ENCODE measurements around the gene SBF1.

Gene SBF1

GRCh38 chr22:50479721-50480120, 4.9 kb upstream of the SBF1 start:
- H3K9me3 ChIP-seq (ENCODE audit: low read depth, low read length) = no peaks in the 10 kb centered on the region
- H3K9ac ChIP-seq (ENCODE audit: insufficient read length) = no peak overlapping the region
- TF ChIP-seq EZH2 (IDR thresholded peaks at IDR 0.05) (no peak), POLR2AphosphoS5 (IDR thresholded peaks at IDR 0.05; ENCODE audit: borderline replicate concordance, low read depth, low read length) (no peak), FOXP2 (optimal IDR thresholded peaks at IDR 0.05; ENCODE audit: control extremely low read depth, extremely low read length, insufficient read depth) (no peak)
- no peak overlapping the region for H3K4me3 ChIP-seq
- H3K27ac ChIP-seq = no peak overlapping the region
- no peak for DNase-seq (ENCODE audit: low read depth, low spot score)
- H3K36me3 ChIP-seq (ENCODE audit: insufficient read depth, low read length) = no peaks in the 10 kb centered on the region; the same call in 1 of the 2 replicates

GRCh38 chr22:50477923-50478322, 3.1 kb upstream of the SBF1 start:
- TF ChIP-seq POLR2AphosphoS5 (IDR thresholded peaks at IDR 0.05; ENCODE audit: borderline replicate concordance, low read depth, low read length) = no peak
- TF ChIP-seq FOXP2 (optimal IDR thresholded peaks at IDR 0.05; ENCODE audit: control extremely low read depth, extremely low read length, insufficient read depth) = no peak
- TF ChIP-seq EZH2 (IDR thresholded peaks at IDR 0.05) = no peak
- DNase-seq (ENCODE audit: low read depth, low spot score) = no peak
- Histone ChIP-seq H3K36me3 (ENCODE audit: insufficient read depth, low read length) (no peaks in the 10 kb centered on the region; the same call in 1 of the 2 replicates), H3K4me3 (no peak overlapping the region), H3K9me3 (ENCODE audit: low read depth, low read length) (no peaks in the 10 kb centered on the region), H3K27ac (no peak overlapping the region), H3K9ac (ENCODE audit: insufficient read length) (no peak overlapping the region)

- DNase-seq (ENCODE audit: low read depth, low spot score) = no peak
- no peak for TF ChIP-seq EZH2 (IDR thresholded peaks at IDR 0.05)
- TF ChIP-seq FOXP2 (optimal IDR thresholded peaks at IDR 0.05; ENCODE audit: control extremely low read depth, extremely low read length, insufficient read depth) = no peak
- TF ChIP-seq POLR2AphosphoS5 (IDR thresholded peaks at IDR 0.05; ENCODE audit: borderline replicate concordance, low read depth, low read length) = no peak
- Histone ChIP-seq H3K36me3 (ENCODE audit: insufficient read depth, low read length) (no peaks in the 10 kb centered on the region), H3K9ac (ENCODE audit: insufficient read length) (no peak overlapping the region), H3K9me3 (ENCODE audit: low read depth, low read length) (no peaks in the 10 kb centered on the region), H3K4me3 (no peak overlapping the region), H3K27ac (no peak overlapping the region)
Measured at GRCh38 chr22:50476868-50477267, 2.0 kb upstream of the SBF1 start.

GRCh38 chr22:50475652-50476002, 792 bp upstream of the SBF1 start:
- H3K27ac ChIP-seq = no peak overlapping the region
- peak overlapping the region; percentile 91 for H3K4me3 ChIP-seq
- TF ChIP-seq FOXP2 (optimal IDR thresholded peaks at IDR 0.05; ENCODE audit: control extremely low read depth, extremely low read length, insufficient read depth) (no peak), EZH2 (IDR thresholded peaks at IDR 0.05) (no peak), POLR2AphosphoS5 (IDR thresholded peaks at IDR 0.05; ENCODE audit: borderline replicate concordance, low read depth, low read length) (no peak)
- no peaks in the 10 kb centered on the region for H3K9me3 ChIP-seq (ENCODE audit: low read depth, low read length)
- DNase-seq (ENCODE audit: low read depth, low spot score) = no peak
- no peak overlapping the region for H3K9ac ChIP-seq (ENCODE audit: insufficient read length)
- no peaks in the 10 kb centered on the region for H3K36me3 ChIP-seq (ENCODE audit: insufficient read depth, low read length)

GRCh38 chr22:50473855-50474671, 772 bp downstream of the SBF1 start:
- Histone ChIP-seq H3K36me3 (ENCODE audit: insufficient read depth, low read length) (no peaks in the 10 kb centered on the region), H3K9ac (ENCODE audit: insufficient read length) (peak overlapping the region; percentile 90), H3K4me3 (peak overlapping the region; percentile 91), H3K27ac (no peak overlapping the region), H3K9me3 (ENCODE audit: low read depth, low read length) (no peaks in the 10 kb centered on the region)
- TF ChIP-seq EZH2 (IDR thresholded peaks at IDR 0.05) (no peak), FOXP2 (optimal IDR thresholded peaks at IDR 0.05; ENCODE audit: control extremely low read depth, extremely low read length, insufficient read depth) (no peak), POLR2AphosphoS5 (IDR thresholded peaks at IDR 0.05; ENCODE audit: borderline replicate concordance, low read depth, low read length) (no peak)
- DNase-seq (ENCODE audit: low read depth, low spot score) = no peak

- H3K4me3 ChIP-seq = peak overlapping the region; percentile 91
- TF ChIP-seq FOXP2 (optimal IDR thresholded peaks at IDR 0.05; ENCODE audit: control extremely low read depth, extremely low read length, insufficient read depth) (no peak), POLR2AphosphoS5 (IDR thresholded peaks at IDR 0.05; ENCODE audit: borderline replicate concordance, low read depth, low read length) (no peak), EZH2 (IDR thresholded peaks at IDR 0.05) (no peak)
- no peak overlapping the region for H3K9ac ChIP-seq (ENCODE audit: insufficient read length)
- no peaks in the 10 kb centered on the region; the same call in 1 of the 2 replicates for H3K36me3 ChIP-seq (ENCODE audit: insufficient read depth, low read length)
- H3K27ac ChIP-seq = no peak overlapping the region
- H3K9me3 ChIP-seq (ENCODE audit: low read depth, low read length) = no peaks in the 10 kb centered on the region
- no peak for DNase-seq (ENCODE audit: low read depth, low spot score)
Measured at GRCh38 chr22:50473088-50473487, 1.7 kb downstream of the SBF1 start.

- H3K4me3 ChIP-seq = no peak overlapping the region
- DNase-seq (ENCODE audit: low read depth, low spot score) = no peak
- no peaks in the 10 kb centered on the region for H3K9me3 ChIP-seq (ENCODE audit: low read depth, low read length)
- H3K9ac ChIP-seq (ENCODE audit: insufficient read length) = no peak overlapping the region
- no peak overlapping the region for H3K27ac ChIP-seq
- peaks cover 5% of the 10 kb centered on the region; the same call in 1 of the 2 replicates for H3K36me3 ChIP-seq (ENCODE audit: insufficient read depth, low read length)
- no peak for TF ChIP-seq FOXP2 (optimal IDR thresholded peaks at IDR 0.05; ENCODE audit: control extremely low read depth, extremely low read length, insufficient read depth)
- no peak for TF ChIP-seq POLR2AphosphoS5 (IDR thresholded peaks at IDR 0.05; ENCODE audit: borderline replicate concordance, low read depth, low read length)
- no peak for TF ChIP-seq EZH2 (IDR thresholded peaks at IDR 0.05)
Measured at GRCh38 chr22:50471962-50472361, 2.9 kb downstream of the SBF1 start.

- no peak for DNase-seq (ENCODE audit: low read depth, low spot score)
- TF ChIP-seq EZH2 (IDR thresholded peaks at IDR 0.05) (no peak), POLR2AphosphoS5 (IDR thresholded peaks at IDR 0.05; ENCODE audit: borderline replicate concordance, low read depth, low read length) (no peak), FOXP2 (optimal IDR thresholded peaks at IDR 0.05; ENCODE audit: control extremely low read depth, extremely low read length, insufficient read depth) (no peak)
- Histone ChIP-seq H3K36me3 (ENCODE audit: insufficient read depth, low read length) (peaks cover 9% of the 10 kb centered on the region; the same call in 1 of the 2 replicates), H3K4me3 (no peak overlapping the region), H3K9me3 (ENCODE audit: low read depth, low read length) (no peaks in the 10 kb centered on the region), H3K9ac (ENCODE audit: insufficient read length) (no peak overlapping the region), H3K27ac (no peak overlapping the region)
Measured at GRCh38 chr22:50471197-50471847, 3.5 kb downstream of the SBF1 start.

Measured in SK-N-MC (cell line).